T-helper 17 cell (primary cell): ENCODE data around the gene CPNE5. TPM values are rescaled to one million over a fixed set of nuclear protein-coding genes. Genes with fewer than 3 reads are reported as not detected.
A peak's percentile ranks its signal among the peaks of the same experiment; 100 is the strongest.

Source experiments
- ATAC-seq: fragments of 150-1000 bp; cut with Tn5 transposase; 2 replicates; pipeline ENCODE4 v1.10.0; 2021; ENCODE audit warnings: mild to moderate bottlenecking, moderate library complexity
- DNase-seq, 3 donors: peaks; one replicate each; pipeline versions ENCODE4 v3.0.0 to v3.0.0-alpha.2; 2020 to 2021
- H3K9me3 ChIP-seq: one replicate; pipeline ENCODE4 v1.7.0; 2013; ENCODE audit warnings: low read length, mild to moderate bottlenecking; ENCODE audit not compliant: control insufficient read depth, poor library complexity, severe bottlenecking
- H3K27ac Mint-ChIP-seq: one replicate; pipeline ENCODE4 v1.8.0; 2022; ENCODE audit warnings: mild to moderate bottlenecking, moderate library complexity, mixed read lengths
- H3K27me3 Mint-ChIP-seq: one replicate; pipeline ENCODE4 v1.8.0; 2022; ENCODE audit warnings: mixed read lengths
- H3K36me3 Mint-ChIP-seq: one replicate; pipeline ENCODE4 v1.8.0; 2022; ENCODE audit warnings: low read depth, mixed read lengths
- H3K4me1 Mint-ChIP-seq: one replicate; pipeline ENCODE4 v1.8.0; 2022; ENCODE audit warnings: mild to moderate bottlenecking, mixed read lengths
- H3K4me3 Mint-ChIP-seq: one replicate; pipeline ENCODE4 v1.8.0; 2022; ENCODE audit warnings: mild to moderate bottlenecking, moderate library complexity, mixed read lengths
- total RNA-seq, 4 donors: library from RNA in 2 of 4; stranded (reverse) in 2 of 4; gene quantifications; one replicate each; pipeline ENCODE4 v1.2.3 and lab custom pipeline; 2022 to 2026

The CPNE5 gene
- total RNA-seq, 2 donors from 2014 or later = 5.5 to 16.0 TPM

GRCh38 chr6:36760685-36761435 lies 78.4 kb downstream of the CPNE5 start:
- no peaks in the 10 kb centered on the region for H3K27me3 Mint-ChIP-seq
- peak overlapping the region; percentile 100 for H3K27ac Mint-ChIP-seq
- peaks cover 22% of the 10 kb centered on the region for H3K4me1 Mint-ChIP-seq
- no peaks in the 10 kb centered on the region for H3K36me3 Mint-ChIP-seq
- no peak overlapping the region for H3K4me3 Mint-ChIP-seq
- DNase-seq = no peak
- H3K9me3 ChIP-seq = no peaks in the 10 kb centered on the region
- no peak for ATAC-seq

- no peaks in the 10 kb centered on the region for H3K9me3 ChIP-seq
- Mint-ChIP-seq H3K4me1 (peaks cover 32% of the 10 kb centered on the region), H3K27me3 (no peaks in the 10 kb centered on the region), H3K4me3 (peak overlapping the region; percentile 50), H3K27ac (peak overlapping the region; percentile 100), H3K36me3 (no peaks in the 10 kb centered on the region)
- DNase-seq = peak; percentile 76 to 85 (median 80)
- ATAC-seq = peak; percentile 35
Observed at GRCh38 chr6:36759148-36759759, 80.0 kb downstream of the CPNE5 start.

- no peaks in the 10 kb centered on the region for H3K36me3 Mint-ChIP-seq
- no peaks in the 10 kb centered on the region for H3K9me3 ChIP-seq
- DNase-seq (no peak), ATAC-seq (no peak)
- peak overlapping the region; percentile 100 for H3K27ac Mint-ChIP-seq
- peaks cover 37% of the 10 kb centered on the region for H3K4me1 Mint-ChIP-seq
- H3K27me3 Mint-ChIP-seq = no peaks in the 10 kb centered on the region
- no peak overlapping the region for H3K4me3 Mint-ChIP-seq
Observed at GRCh38 chr6:36758516-36759147, 80.6 kb downstream of the CPNE5 start.

- peaks cover 39% of the 10 kb centered on the region for H3K4me1 Mint-ChIP-seq
- ATAC-seq (no peak), DNase-seq (no peak)
- peak overlapping the region; percentile 100 for H3K27ac Mint-ChIP-seq
- no peaks in the 10 kb centered on the region for H3K27me3 Mint-ChIP-seq
- H3K9me3 ChIP-seq = no peaks in the 10 kb centered on the region
- no peak overlapping the region for H3K4me3 Mint-ChIP-seq
- H3K36me3 Mint-ChIP-seq = no peaks in the 10 kb centered on the region
Observed at GRCh38 chr6:36757943-36758508, 81.2 kb downstream of the CPNE5 start.

GRCh38 chr6:36757206-36757605 lies 82.0 kb downstream of the CPNE5 start:
- DNase-seq = peak in 1 of 3 donors; percentile 40
- no peaks in the 10 kb centered on the region for H3K9me3 ChIP-seq
- H3K4me1 Mint-ChIP-seq = peaks cover 44% of the 10 kb centered on the region
- H3K4me3 Mint-ChIP-seq = peak overlapping the region; percentile 83
- no peaks in the 10 kb centered on the region for H3K36me3 Mint-ChIP-seq
- peak; percentile 8 for ATAC-seq
- peak overlapping the region; percentile 100 for H3K27ac Mint-ChIP-seq
- no peaks in the 10 kb centered on the region for H3K27me3 Mint-ChIP-seq

- Mint-ChIP-seq H3K36me3 (no peaks in the 10 kb centered on the region), H3K4me3 (peak overlapping the region; percentile 83), H3K4me1 (peaks cover 45% of the 10 kb centered on the region), H3K27ac (peak overlapping the region; percentile 100), H3K27me3 (no peaks in the 10 kb centered on the region)
- ATAC-seq (no peak), DNase-seq (no peak)
- no peaks in the 10 kb centered on the region for H3K9me3 ChIP-seq
Observed at GRCh38 chr6:36756786-36757185, 82.5 kb downstream of the CPNE5 start.

GRCh38 chr6:36755435-36756348 lies 83.6 kb downstream of the CPNE5 start:
- H3K27me3 Mint-ChIP-seq = no peaks in the 10 kb centered on the region
- H3K9me3 ChIP-seq = no peaks in the 10 kb centered on the region
- H3K27ac Mint-ChIP-seq = peak overlapping the region; percentile 100
- H3K4me3 Mint-ChIP-seq = peak overlapping the region; percentile 83
- peaks cover 49% of the 10 kb centered on the region for H3K4me1 Mint-ChIP-seq
- peak; percentile 88 for ATAC-seq
- H3K36me3 Mint-ChIP-seq = no peaks in the 10 kb centered on the region
- DNase-seq = peak; percentile 62 to 80 (median 63)

- peaks cover 4% of the 10 kb centered on the region for H3K36me3 Mint-ChIP-seq
- DNase-seq (no peak), ATAC-seq (no peak)
- H3K4me1 Mint-ChIP-seq = peaks cover 49% of the 10 kb centered on the region
- no peaks in the 10 kb centered on the region for H3K27me3 Mint-ChIP-seq
- H3K27ac Mint-ChIP-seq = peak overlapping the region; percentile 100
- H3K4me3 Mint-ChIP-seq = peak overlapping the region; percentile 83
- no peaks in the 10 kb centered on the region for H3K9me3 ChIP-seq
Observed at GRCh38 chr6:36754582-36755434, 84.4 kb downstream of the CPNE5 start.

- no peak overlapping the region for H3K4me3 Mint-ChIP-seq
- peaks cover 4% of the 10 kb centered on the region for H3K36me3 Mint-ChIP-seq
- H3K27ac Mint-ChIP-seq = peak overlapping the region; percentile 100
- H3K9me3 ChIP-seq = no peaks in the 10 kb centered on the region
- DNase-seq (no peak), ATAC-seq (no peak)
- H3K4me1 Mint-ChIP-seq = peaks cover 49% of the 10 kb centered on the region
- H3K27me3 Mint-ChIP-seq = no peaks in the 10 kb centered on the region
Observed at GRCh38 chr6:36753671-36754405, 85.4 kb downstream of the CPNE5 start.

- H3K27me3 Mint-ChIP-seq = no peaks in the 10 kb centered on the region
- no peaks in the 10 kb centered on the region for H3K9me3 ChIP-seq
- H3K4me1 Mint-ChIP-seq = peaks cover 45% of the 10 kb centered on the region
- DNase-seq = no peak
- no peak overlapping the region for H3K4me3 Mint-ChIP-seq
- peaks cover 4% of the 10 kb centered on the region for H3K36me3 Mint-ChIP-seq
- peak overlapping the region; percentile 100 for H3K27ac Mint-ChIP-seq
- no peak for ATAC-seq
Observed at GRCh38 chr6:36752886-36753506, 86.2 kb downstream of the CPNE5 start.

- H3K9me3 ChIP-seq = no peaks in the 10 kb centered on the region
- Mint-ChIP-seq H3K36me3 (peaks cover 4% of the 10 kb centered on the region), H3K4me1 (peaks cover 41% of the 10 kb centered on the region), H3K4me3 (no peak overlapping the region), H3K27ac (peak overlapping the region; percentile 100), H3K27me3 (no peaks in the 10 kb centered on the region)
- no peak for ATAC-seq
- no peak for DNase-seq
Observed at GRCh38 chr6:36752187-36752885, 86.9 kb downstream of the CPNE5 start.
